GM21515 (cell line): ENCODE data around the gene SCUBE3.

Experiments
- ATAC-seq: cut with Tn5 transposase; IDR thresholded peaks from one replicate; pipeline ENCODE4 v1.9.1; 2021; ENCODE audit not compliant: unreplicated experiment

The SCUBE3 gene

GRCh38 chr6:35298625-35299140 lies 84.9 kb downstream of the SCUBE3 start:
- no peak for ATAC-seq

DNA sequence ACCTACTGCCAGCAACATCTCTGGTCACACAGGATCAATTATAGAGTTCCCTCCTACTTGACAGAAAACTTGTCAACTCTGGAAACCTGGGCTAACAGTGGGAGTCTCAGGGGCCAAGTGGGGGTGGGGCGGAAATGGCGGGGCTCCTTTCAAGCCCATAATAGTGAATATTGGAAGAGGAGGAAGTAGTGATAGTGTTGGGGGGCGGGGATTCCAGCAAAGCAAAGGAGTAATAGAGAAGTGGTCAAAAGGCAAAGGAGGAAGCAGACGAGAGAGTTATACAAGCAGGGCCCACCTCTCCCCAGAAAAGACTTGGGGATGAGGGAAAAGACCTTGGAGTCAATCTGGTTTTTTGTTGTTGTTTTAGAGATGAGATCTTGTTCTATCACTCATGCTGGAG lies 85.9 kb downstream of the SCUBE3 start:
- ATAC-seq, result no peak

- ATAC-seq, result no peak
These were observed 87.1 kb downstream of the SCUBE3 start for GRCh38 chr6:35300848-35301247.
